ENCODE measurements around the gene PKP3.
"Not testable (repeated sequence)": the region's sequence is repeated elsewhere in the genome, so short reads cannot be mapped to it uniquely, and the experiment has no call there.

The PKP3 gene

GRCh38 chr11:428295-428694, 34.3 kb downstream of the PKP3 start:
- H3K9ac ChIP-seq (ENCODE audit: low read length) = no peak overlapping the region
- no peaks in the 10 kb centered on the region for H3K4me1 ChIP-seq (ENCODE audit: control insufficient read depth, insufficient read depth, low read length)
- peaks cover 26% of the 10 kb centered on the region for H3K27me3 ChIP-seq (replicated peaks; ENCODE audit: control insufficient read depth, insufficient read depth, low read length)
- DNase-seq (ENCODE audit: low read depth) = no peak
- H3K36me3 ChIP-seq (ENCODE audit: control insufficient read depth, insufficient read depth, low read length, severe bottlenecking) = no peaks in the 10 kb centered on the region
- H3K4me3 ChIP-seq (ENCODE audit: low read length) = no peak overlapping the region
- peaks cover 10% of the 10 kb centered on the region for H3K9me3 ChIP-seq (ENCODE audit: control insufficient read depth, low read length)

- Histone ChIP-seq H3K9ac (ENCODE audit: low read length) (no peak overlapping the region), H3K4me3 (ENCODE audit: low read length) (no peak overlapping the region)
- no peak for DNase-seq (ENCODE audit: low read depth)
These were observed 35.4 kb downstream of the PKP3 start for GRCh38 chr11:429391-429790.

DNA sequence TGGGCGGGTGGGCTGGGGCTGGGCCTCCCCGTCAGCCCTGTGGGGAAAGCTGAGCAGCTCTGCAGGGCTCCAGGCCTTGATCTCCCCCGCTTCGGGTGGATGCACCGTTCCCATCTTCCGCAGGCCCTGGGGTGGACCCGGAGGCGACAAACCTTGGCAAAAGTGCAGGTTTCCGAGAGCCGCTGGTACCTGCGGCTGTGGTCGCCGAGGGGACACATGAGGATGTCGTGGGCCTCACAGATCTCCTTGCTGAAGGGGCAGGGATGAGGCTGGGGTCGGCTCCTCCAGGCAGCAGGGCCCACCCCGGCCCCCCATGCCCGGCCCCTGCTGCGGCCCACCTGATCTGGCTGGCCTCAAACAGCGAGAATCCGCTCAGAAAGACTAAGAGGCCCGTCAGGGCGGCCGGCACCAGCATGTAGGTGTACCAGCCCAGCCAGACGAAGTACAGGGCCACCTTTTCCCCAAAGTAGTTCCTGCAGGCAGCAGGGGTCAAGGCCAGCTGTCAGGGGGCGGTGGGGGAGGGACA, 36.0 kb downstream of the PKP3 start:
- Histone ChIP-seq H3K4me1 (ENCODE audit: control insufficient read depth, insufficient read depth, low read length) (no peaks in the 10 kb centered on the region), H3K27me3 (replicated peaks; ENCODE audit: control insufficient read depth, insufficient read depth, low read length) (peaks cover 23% of the 10 kb centered on the region), H3K4me3 (ENCODE audit: low read length) (no peak overlapping the region), H3K9ac (ENCODE audit: low read length) (no peak overlapping the region), H3K9me3 (ENCODE audit: control insufficient read depth, low read length) (peaks cover 4% of the 10 kb centered on the region), H3K36me3 (ENCODE audit: control insufficient read depth, insufficient read depth, low read length, severe bottlenecking) (no peaks in the 10 kb centered on the region)
- DNase-seq (ENCODE audit: low read depth) = no peak

More at GRCh38 chr11:429391-429790, 35.4 kb downstream of the PKP3 start:
- H3K27me3 ChIP-seq (replicated peaks; ENCODE audit: control insufficient read depth, insufficient read depth, low read length) = peaks cover 21% of the 10 kb centered on the region
- H3K4me1 ChIP-seq (ENCODE audit: control insufficient read depth, insufficient read depth, low read length) = no peaks in the 10 kb centered on the region
- no peaks in the 10 kb centered on the region for H3K36me3 ChIP-seq (ENCODE audit: control insufficient read depth, insufficient read depth, low read length, severe bottlenecking)
- peaks cover 8% of the 10 kb centered on the region for H3K9me3 ChIP-seq (ENCODE audit: control insufficient read depth, low read length)

GRCh38 chr11:431921-432320, 37.9 kb downstream of the PKP3 start:
- no peaks in the 10 kb centered on the region for H3K36me3 ChIP-seq (ENCODE audit: control insufficient read depth, insufficient read depth, low read length, severe bottlenecking)
- no peak overlapping the region for H3K9ac ChIP-seq (ENCODE audit: low read length)
- DNase-seq (ENCODE audit: low read depth) = no peak

DNA sequence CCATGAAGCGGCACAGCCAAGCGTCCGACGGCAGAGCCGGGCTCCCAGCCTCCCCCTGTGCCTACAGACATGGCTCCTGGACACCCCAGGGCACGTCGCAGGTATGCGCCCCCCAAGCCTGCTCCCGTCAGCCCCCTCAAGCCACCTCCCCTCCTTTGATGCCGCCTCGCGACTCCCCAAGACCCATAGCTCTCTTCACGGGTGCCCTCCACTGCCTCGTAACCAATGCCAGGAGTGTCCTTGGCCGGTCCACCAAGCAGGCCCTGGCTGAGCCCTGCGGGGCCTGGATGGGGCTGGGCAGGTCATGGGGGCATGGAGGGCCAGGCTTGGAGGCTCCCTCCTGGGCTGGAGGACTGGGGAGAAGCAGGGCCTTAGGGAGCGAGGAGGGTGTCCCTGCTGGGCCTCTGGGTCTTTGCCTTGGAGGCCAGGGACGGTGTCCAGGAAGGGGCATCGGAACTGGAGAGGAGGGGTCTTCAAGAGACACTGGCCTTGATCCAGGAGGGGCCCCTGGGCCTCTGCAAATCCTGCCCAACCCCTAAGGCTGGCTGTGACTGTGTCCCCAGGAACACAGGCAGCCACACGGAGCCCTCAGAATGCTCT, 38.6 kb downstream of the PKP3 start:
- no peaks in the 10 kb centered on the region for H3K9me3 ChIP-seq (ENCODE audit: control insufficient read depth, low read length)
- no peaks in the 10 kb centered on the region for H3K36me3 ChIP-seq (ENCODE audit: control insufficient read depth, insufficient read depth, low read length, severe bottlenecking)
- H3K4me1 ChIP-seq (ENCODE audit: control insufficient read depth, insufficient read depth, low read length) = no peaks in the 10 kb centered on the region
- H3K4me3 ChIP-seq (ENCODE audit: low read length) = no peak overlapping the region
- H3K27me3 ChIP-seq (replicated peaks; ENCODE audit: control insufficient read depth, insufficient read depth, low read length) = peaks cover 27% of the 10 kb centered on the region
- H3K9ac ChIP-seq (ENCODE audit: low read length) = no peak overlapping the region
- no peak for DNase-seq (ENCODE audit: low read depth)

More at GRCh38 chr11:431921-432320, 37.9 kb downstream of the PKP3 start:
- no peak overlapping the region for H3K4me3 ChIP-seq (ENCODE audit: low read length)
- H3K9me3 ChIP-seq (ENCODE audit: control insufficient read depth, low read length) = no peaks in the 10 kb centered on the region
- H3K27me3 ChIP-seq (replicated peaks; ENCODE audit: control insufficient read depth, insufficient read depth, low read length) = peaks cover 26% of the 10 kb centered on the region
- no peaks in the 10 kb centered on the region for H3K4me1 ChIP-seq (ENCODE audit: control insufficient read depth, insufficient read depth, low read length)

GRCh38 chr11:433111-433510, 39.1 kb downstream of the PKP3 start:
- no peak overlapping the region for H3K9ac ChIP-seq (ENCODE audit: low read length)
- H3K4me3 ChIP-seq (ENCODE audit: low read length) = no peak overlapping the region

DNA sequence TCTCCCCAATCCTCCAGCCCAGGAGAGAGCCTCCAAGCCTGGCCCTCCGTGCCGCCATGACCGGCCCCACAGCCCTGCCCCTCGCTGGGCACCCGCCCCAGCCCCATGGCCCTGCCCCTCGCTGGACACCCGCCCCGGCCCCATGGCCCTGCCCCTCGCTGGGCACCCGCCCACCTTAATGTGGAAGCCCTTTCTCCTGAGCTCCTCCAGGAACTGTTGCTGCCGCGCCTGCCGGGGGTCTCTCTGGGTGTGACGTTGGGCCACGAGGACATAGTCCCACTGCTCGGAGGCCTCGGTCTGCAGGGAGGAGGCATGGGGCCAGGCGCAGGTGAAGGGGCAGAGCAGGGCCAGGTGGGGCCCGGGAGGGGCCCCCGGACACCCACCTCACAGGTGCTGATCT, 39.6 kb downstream of the PKP3 start:
- no peaks in the 10 kb centered on the region for H3K36me3 ChIP-seq (ENCODE audit: control insufficient read depth, insufficient read depth, low read length, severe bottlenecking)
- no peak for DNase-seq (ENCODE audit: low read depth)
- no peaks in the 10 kb centered on the region for H3K4me1 ChIP-seq (ENCODE audit: control insufficient read depth, insufficient read depth, low read length)
- H3K4me3 ChIP-seq (ENCODE audit: low read length) = no peak overlapping the region
- H3K27me3 ChIP-seq (replicated peaks; ENCODE audit: control insufficient read depth, insufficient read depth, low read length) = peaks cover 33% of the 10 kb centered on the region
- no peak overlapping the region for H3K9ac ChIP-seq (ENCODE audit: low read length)
- no peaks in the 10 kb centered on the region for H3K9me3 ChIP-seq (ENCODE audit: control insufficient read depth, low read length)

More at GRCh38 chr11:433111-433510, 39.1 kb downstream of the PKP3 start:
- H3K4me1 ChIP-seq (ENCODE audit: control insufficient read depth, insufficient read depth, low read length) = no peaks in the 10 kb centered on the region
- no peaks in the 10 kb centered on the region for H3K36me3 ChIP-seq (ENCODE audit: control insufficient read depth, insufficient read depth, low read length, severe bottlenecking)
- no peak for DNase-seq (ENCODE audit: low read depth)
- no peaks in the 10 kb centered on the region for H3K9me3 ChIP-seq (ENCODE audit: control insufficient read depth, low read length)
- peaks cover 29% of the 10 kb centered on the region for H3K27me3 ChIP-seq (replicated peaks; ENCODE audit: control insufficient read depth, insufficient read depth, low read length)

GRCh38 chr11:434496-434895, 40.5 kb downstream of the PKP3 start:
- Histone ChIP-seq H3K4me1 (ENCODE audit: control insufficient read depth, insufficient read depth, low read length) (no peaks in the 10 kb centered on the region), H3K4me3 (ENCODE audit: low read length) (no peak overlapping the region), H3K36me3 (ENCODE audit: control insufficient read depth, insufficient read depth, low read length, severe bottlenecking) (no peaks in the 10 kb centered on the region), H3K9ac (ENCODE audit: low read length) (no peak overlapping the region), H3K27me3 (replicated peaks; ENCODE audit: control insufficient read depth, insufficient read depth, low read length) (peaks cover 36% of the 10 kb centered on the region), H3K9me3 (ENCODE audit: control insufficient read depth, low read length) (no peaks in the 10 kb centered on the region)
- no peak for DNase-seq (ENCODE audit: low read depth)

DNA sequence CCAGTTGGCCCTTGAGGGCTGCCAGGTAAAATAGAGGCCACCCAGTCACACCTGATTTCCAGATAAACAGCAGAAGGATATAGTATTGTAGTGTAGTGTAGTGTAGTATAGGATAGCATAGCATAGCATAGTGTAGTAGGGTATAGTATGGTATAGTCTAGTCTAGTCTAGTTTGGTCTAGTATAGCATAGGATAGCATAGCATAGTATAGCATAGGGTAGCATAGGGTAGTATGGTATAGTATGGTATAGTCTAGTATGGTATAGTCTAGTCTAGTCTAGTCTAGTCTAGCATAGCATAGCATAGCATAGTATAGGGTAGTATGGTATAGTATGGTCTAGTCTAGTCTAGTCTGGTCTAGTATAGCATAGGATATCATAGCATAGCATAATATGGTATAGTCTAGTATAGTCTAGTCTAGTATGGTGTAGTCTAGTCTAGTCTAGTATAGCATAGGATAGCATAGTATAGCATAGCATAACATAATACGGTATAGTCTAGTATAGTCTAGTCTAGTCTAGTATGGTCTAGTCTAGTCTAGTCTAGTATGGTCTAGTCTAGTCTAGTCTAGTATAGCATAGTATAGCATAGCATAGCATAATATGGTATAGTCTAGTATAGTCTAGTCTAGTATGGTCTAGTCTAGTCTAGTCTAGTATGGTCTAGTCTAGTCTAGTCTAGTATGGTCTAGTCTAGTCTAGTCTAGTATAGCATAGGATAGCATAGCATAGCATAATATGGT, 41.2 kb downstream of the PKP3 start:
- H3K27me3 ChIP-seq (replicated peaks; ENCODE audit: control insufficient read depth, insufficient read depth, low read length) = peaks cover 41% of the 10 kb centered on the region
- not testable (repeated sequence) for H3K4me3 ChIP-seq (ENCODE audit: low read length); H3K9me3 ChIP-seq (ENCODE audit: control insufficient read depth, low read length); DNase-seq (ENCODE audit: low read depth); H3K4me1 ChIP-seq (ENCODE audit: control insufficient read depth, insufficient read depth, low read length); H3K9ac ChIP-seq (ENCODE audit: low read length); H3K36me3 ChIP-seq (ENCODE audit: control insufficient read depth, insufficient read depth, low read length, severe bottlenecking)

DNA sequence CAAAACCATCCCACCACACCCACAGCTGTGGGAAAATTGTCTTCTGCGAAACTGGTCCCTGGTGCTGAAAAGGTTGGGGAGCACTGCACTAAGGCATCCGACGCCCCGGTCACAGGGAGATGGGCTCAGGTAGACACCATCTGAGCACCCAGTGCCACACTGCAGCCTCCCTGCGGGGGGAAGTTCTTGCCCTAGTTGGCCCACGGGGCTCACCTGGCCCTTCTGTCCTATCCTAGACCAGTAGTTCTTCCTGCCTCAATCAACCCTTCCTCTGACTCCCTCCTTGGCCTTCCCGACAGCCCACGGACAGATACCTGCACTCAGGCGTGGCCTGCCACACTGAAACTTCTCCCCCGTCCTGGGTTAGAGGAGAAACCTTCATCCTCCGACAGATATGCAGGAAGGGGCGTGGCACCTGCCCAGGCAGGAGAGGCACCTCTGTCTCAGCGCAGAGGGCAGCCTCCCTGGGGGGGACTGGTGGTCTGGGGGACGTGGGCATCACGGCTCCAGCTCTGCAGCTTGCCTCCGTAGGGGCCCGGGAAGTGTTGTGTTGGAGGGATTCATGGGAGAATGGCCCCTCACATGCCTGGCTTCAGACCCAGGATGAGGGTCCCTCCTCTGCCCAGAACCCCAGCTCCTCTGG, 43.3 kb downstream of the PKP3 start:
- Histone ChIP-seq H3K9me3 (ENCODE audit: control insufficient read depth, low read length) (no peaks in the 10 kb centered on the region), H3K9ac (ENCODE audit: low read length) (no peak overlapping the region), H3K4me3 (ENCODE audit: low read length) (no peak overlapping the region), H3K4me1 (ENCODE audit: control insufficient read depth, insufficient read depth, low read length) (no peaks in the 10 kb centered on the region), H3K27me3 (replicated peaks; ENCODE audit: control insufficient read depth, insufficient read depth, low read length) (peaks cover 54% of the 10 kb centered on the region), H3K36me3 (ENCODE audit: control insufficient read depth, insufficient read depth, low read length, severe bottlenecking) (no peaks in the 10 kb centered on the region)
- no peak for DNase-seq (ENCODE audit: low read depth)

GRCh38 chr11:438101-438844, 44.3 kb downstream of the PKP3 start:
- Histone ChIP-seq H3K4me1 (ENCODE audit: control insufficient read depth, insufficient read depth, low read length) (no peaks in the 10 kb centered on the region), H3K36me3 (ENCODE audit: control insufficient read depth, insufficient read depth, low read length, severe bottlenecking) (no peaks in the 10 kb centered on the region), H3K27me3 (replicated peaks; ENCODE audit: control insufficient read depth, insufficient read depth, low read length) (peaks cover 54% of the 10 kb centered on the region)

More at GRCh38 chr11:438101-438844, 44.3 kb downstream of the PKP3 start:
- Histone ChIP-seq H3K9ac (ENCODE audit: low read length) (no peak overlapping the region), H3K4me3 (ENCODE audit: low read length) (no peak overlapping the region), H3K9me3 (ENCODE audit: control insufficient read depth, low read length) (no peaks in the 10 kb centered on the region)
- DNase-seq (ENCODE audit: low read depth) = no peak
